NCI-H774 (cell line): ENCODE data around the gene BCAS3.
"Not testable (repeated sequence)": the region's sequence is repeated elsewhere in the genome, so short reads cannot be mapped to it uniquely, and the experiment has no call there.

Experiments used
- DNase-seq: peaks from one replicate; lab custom pipeline; 2025; lab: John Stamatoyannopoulos, UW

Gene BCAS3

GRCh38 chr17:60886731-60887613, 209.3 kb downstream of the BCAS3 start:
- not testable (repeated sequence) for DNase-seq

- DNase-seq, result no peak
These were observed 210.0 kb downstream of the BCAS3 start for GRCh38 chr17:60887614-60888028.

- no peak for DNase-seq
These were observed 211.4 kb downstream of the BCAS3 start for GRCh38 chr17:60888812-60889709.

- DNase-seq, result no peak
These were observed 213.5 kb downstream of the BCAS3 start for GRCh38 chr17:60891149-60891548.

- no peak for DNase-seq
These were observed 215.8 kb downstream of the BCAS3 start for GRCh38 chr17:60893475-60893874.

GRCh38 chr17:60896996-60897395, 219.3 kb downstream of the BCAS3 start:
- DNase-seq, result no peak

GRCh38 chr17:60899115-60899514, 221.5 kb downstream of the BCAS3 start:
- no peak for DNase-seq

- DNase-seq, result no peak
These were observed 223.0 kb downstream of the BCAS3 start for GRCh38 chr17:60900688-60901087.

- no peak for DNase-seq
These were observed 223.6 kb downstream of the BCAS3 start for GRCh38 chr17:60901242-60901641.

- no peak for DNase-seq
These were observed 224.2 kb downstream of the BCAS3 start for GRCh38 chr17:60901806-60902205.

GRCh38 chr17:60902399-60902798, 224.7 kb downstream of the BCAS3 start:
- DNase-seq, result no peak

- DNase-seq, result no peak
These were observed 226.9 kb downstream of the BCAS3 start for GRCh38 chr17:60904582-60904981.

GRCh38 chr17:60905709-60906108, 228.1 kb downstream of the BCAS3 start:
- no peak for DNase-seq

- DNase-seq, result no peak
These were observed 230.7 kb downstream of the BCAS3 start for GRCh38 chr17:60908324-60908723.

- no peak for DNase-seq
These were observed 231.8 kb downstream of the BCAS3 start for GRCh38 chr17:60909405-60909804.

GRCh38 chr17:60910415-60910814, 232.8 kb downstream of the BCAS3 start:
- DNase-seq, result no peak

GRCh38 chr17:60914078-60914477, 236.4 kb downstream of the BCAS3 start:
- DNase-seq, result no peak

- no peak for DNase-seq
These were observed 238.4 kb downstream of the BCAS3 start for GRCh38 chr17:60916043-60916442.

- DNase-seq, result peak; percentile 16
These were observed 242.5 kb downstream of the BCAS3 start for GRCh38 chr17:60920107-60920506.

GRCh38 chr17:60923000-60923399, 245.3 kb downstream of the BCAS3 start:
- DNase-seq, result no peak

- DNase-seq, result no peak
These were observed 249.0 kb downstream of the BCAS3 start for GRCh38 chr17:60926466-60927183.

GRCh38 chr17:60933739-60934138, 256.1 kb downstream of the BCAS3 start:
- no peak for DNase-seq
